Right atrium auricular region (tissue), 2 donors: Measurements from ENCODE around the gene SYT1. TPM values are rescaled to one million over a fixed set of nuclear protein-coding genes. Genes with fewer than 3 reads are reported as not detected.

Source experiments
- DNase-seq: peaks from one replicate; pipeline ENCODE4 v3.0.0-alpha.2; 2019; ENCODE audit warnings: low spot score
- H3K27ac ChIP-seq, 2 donors: fragments of 200-600 bp; sonication (generic); 1 replicate in 1 of 2; 2 replicates in 1 of 2; pipeline ENCODE4 v1.5.1; 2016 to 2019
- H3K27me3 ChIP-seq, 2 donors: fragments of 200-600 bp; sonication (generic); one replicate each; pipeline versions ENCODE4 v1.5.1 to v1.6.0; 2017 to 2019
- H3K36me3 ChIP-seq: fragments of 200-600 bp; sonication (generic); one replicate; pipeline ENCODE4 v1.5.1; 2016
- H3K4me1 ChIP-seq, 2 donors: fragments of 200-600 bp; sonication (generic); one replicate each; pipeline versions ENCODE4 v1.5.1 to v1.6.0; 2017 to 2019
- H3K4me3 ChIP-seq, 2 donors: fragments of 200-600 bp; sonication (generic); 1 replicate in 1 of 2; 2 replicates in 1 of 2; pipeline ENCODE4 v1.5.1; 2017 to 2019; ENCODE audit warnings: mild to moderate bottlenecking in 1 of 2, moderate library complexity in 1 of 2
- H3K9me3 ChIP-seq, 2 donors: fragments of 200-600 bp; sonication (generic); one replicate each; pipeline ENCODE4 v1.5.1; 2019
- CTCF ChIP-seq, 2 donors: fragments of 200-600 bp; sonication (generic); IDR thresholded peaks; one replicate each; pipeline ENCODE4 v1.5.1; 2019; ENCODE audit warnings: antibody characterized with exemption in 2 of 2
- total RNA-seq, 2 donors: library from RNA; depleted of rRNA; stranded (reverse); fragments of >200 nt; gene quantifications; one replicate each; pipeline ENCODE4 v1.1.0, GENCODE V29; 2016

SYT1 gene
- total RNA-seq, 2 donors from 2014 or later, result 0.16 TPM; not detected in 1

- Histone ChIP-seq H3K36me3 (no peaks in the 10 kb centered on the region), H3K27me3 (no peaks in the 10 kb centered on the region), H3K4me1 (no peaks in the 10 kb centered on the region), H3K9me3 (no peaks in the 10 kb centered on the region), H3K27ac (no peak overlapping the region), H3K4me3 (no peak overlapping the region)
- TF ChIP-seq CTCF (IDR thresholded peaks at IDR 0.05), result no peak
- no peak for DNase-seq
Observed at GRCh38 chr12:79370021-79370420, 505.4 kb downstream of the SYT1 start.

- no peak for DNase-seq
Observed at GRCh38 chr12:79371226-79371625, 506.7 kb downstream of the SYT1 start.

GRCh38 chr12:79373896-79374499, 509.4 kb downstream of the SYT1 start:
- H3K4me1 ChIP-seq, result no peaks in the 10 kb centered on the region
- peak; percentile 36 to 70 for TF ChIP-seq CTCF (IDR thresholded peaks at IDR 0.05)
- DNase-seq, result no peak
- H3K27ac ChIP-seq, result no peak overlapping the region
- no peaks in the 10 kb centered on the region for H3K27me3 ChIP-seq
- H3K36me3 ChIP-seq, result no peaks in the 10 kb centered on the region
- H3K4me3 ChIP-seq, result no peak overlapping the region
- H3K9me3 ChIP-seq, result no peaks in the 10 kb centered on the region

More at GRCh38 chr12:79371226-79371625, 506.7 kb downstream of the SYT1 start:
- H3K4me1 ChIP-seq, result no peaks in the 10 kb centered on the region
- no peak for TF ChIP-seq CTCF (IDR thresholded peaks at IDR 0.05)
- H3K27me3 ChIP-seq, result no peaks in the 10 kb centered on the region
- no peak overlapping the region for H3K4me3 ChIP-seq
- H3K27ac ChIP-seq, result no peak overlapping the region
- H3K36me3 ChIP-seq, result no peaks in the 10 kb centered on the region
- no peaks in the 10 kb centered on the region for H3K9me3 ChIP-seq

GRCh38 chr12:79374545-79374944, 510.0 kb downstream of the SYT1 start:
- Histone ChIP-seq H3K36me3 (no peaks in the 10 kb centered on the region), H3K27ac (no peak overlapping the region), H3K27me3 (no peaks in the 10 kb centered on the region), H3K9me3 (no peaks in the 10 kb centered on the region), H3K4me1 (no peaks in the 10 kb centered on the region), H3K4me3 (no peak overlapping the region)
- DNase-seq, result no peak
- TF ChIP-seq CTCF (IDR thresholded peaks at IDR 0.05), result no peak

GRCh38 chr12:79375050-79375449, 510.5 kb downstream of the SYT1 start:
- no peaks in the 10 kb centered on the region for H3K9me3 ChIP-seq
- no peaks in the 10 kb centered on the region for H3K4me1 ChIP-seq
- DNase-seq, result no peak
- TF ChIP-seq CTCF (IDR thresholded peaks at IDR 0.05), result no peak
- H3K36me3 ChIP-seq, result no peaks in the 10 kb centered on the region
- no peak overlapping the region for H3K27ac ChIP-seq
- no peaks in the 10 kb centered on the region for H3K27me3 ChIP-seq
- no peak overlapping the region for H3K4me3 ChIP-seq

GRCh38 chr12:79378496-79378895, 513.9 kb downstream of the SYT1 start:
- H3K4me3 ChIP-seq, result no peak overlapping the region
- no peak for DNase-seq
- H3K36me3 ChIP-seq, result no peaks in the 10 kb centered on the region
- H3K27ac ChIP-seq, result no peak overlapping the region
- H3K9me3 ChIP-seq, result no peaks in the 10 kb centered on the region
- no peak for TF ChIP-seq CTCF (IDR thresholded peaks at IDR 0.05)
- H3K4me1 ChIP-seq, result no peaks in the 10 kb centered on the region
- no peaks in the 10 kb centered on the region for H3K27me3 ChIP-seq
